Tibial nerve (tissue), 4 donors: ENCODE results near the gene SLC4A11.

ENCODE experiments used
- CTCF ChIP-seq, 5 experiments: fragments of 200-600 bp in 3 of 5; fragments of 450-650 bp in 2 of 5; sonication (generic) in 3 of 5; IDR thresholded peaks; one replicate each; pipeline ENCODE4 v1.5.1; 2016 to 2019; ENCODE audit warnings: antibody characterized with exemption in 5 of 5, mild to moderate bottlenecking in 3 of 5, moderate library complexity in 2 of 5
- EP300 ChIP-seq, 2 donors: sonication (generic); formaldehyde crosslinking; IDR thresholded peaks; one replicate each; pipeline ENCODE4 v1.6.1; 2017; ENCODE audit warnings: antibody characterized with exemption in 2 of 2, mild to moderate bottlenecking in 1 of 2
- POLR2A ChIP-seq, 2 donors: fragments of 450-650 bp; IDR thresholded peaks; one replicate each; pipeline ENCODE4 v1.6.1; 2017; ENCODE audit warnings: antibody characterized with exemption in 2 of 2, mild to moderate bottlenecking in 2 of 2, moderate library complexity in 2 of 2

GRCh38 chr20:3246682-3247081 is 7.7 kb upstream of the SLC4A11 start:
- TF ChIP-seq CTCF (IDR thresholded peaks at IDR 0.05) (no peak), POLR2A (IDR thresholded peaks at IDR 0.05) (no peak), EP300 (IDR thresholded peaks at IDR 0.05) (no peak)
